HUES48 (cell line): Measurements from ENCODE around the gene LDHAL6B.

Experiments
- H3K27ac ChIP-seq: one replicate; pipeline ENCODE4 v1.7.0; 2013; ENCODE audit warnings: low read depth, low read length, inconsistent platforms
- H3K27me3 ChIP-seq: 2 replicates; pipeline ENCODE4 v1.6.1; 2013; ENCODE audit warnings: mild to moderate bottlenecking, low read length; ENCODE audit not compliant: control insufficient read depth, insufficient read depth
- H3K36me3 ChIP-seq: 2 replicates; pipeline ENCODE4 v1.6.1; 2013; ENCODE audit warnings: low read length; ENCODE audit not compliant: control insufficient read depth, insufficient read depth
- H3K4me1 ChIP-seq: 2 replicates; pipeline ENCODE4 v1.6.1; 2013; ENCODE audit warnings: mild to moderate bottlenecking, low read length; ENCODE audit not compliant: control insufficient read depth, insufficient read depth
- H3K4me3 ChIP-seq: 2 replicates; pipeline ENCODE4 v1.5.1; 2013; ENCODE audit warnings: mild to moderate bottlenecking, low read depth, low read length
- H3K9ac ChIP-seq: 2 replicates; pipeline ENCODE4 v1.6.1; 2013; ENCODE audit warnings: mild to moderate bottlenecking, low read depth, low read length, moderate library complexity
- H3K9me3 ChIP-seq: 2 replicates; pipeline ENCODE4 v1.6.1; 2013; ENCODE audit warnings: low read length; ENCODE audit not compliant: control insufficient read depth, insufficient read depth

The LDHAL6B gene

GRCh38 chr15:59178151-59178695 is 28.4 kb upstream of the LDHAL6B start:
- Histone ChIP-seq H3K36me3 (peaks cover 59% of the 10 kb centered on the region), H3K4me3 (no peak overlapping the region), H3K9me3 (no peaks in the 10 kb centered on the region), H3K4me1 (peaks cover 9% of the 10 kb centered on the region), H3K27me3 (no peaks in the 10 kb centered on the region), H3K27ac (no peak overlapping the region), H3K9ac (no peak overlapping the region)

GRCh38 chr15:59179717-59180116 is 26.9 kb upstream of the LDHAL6B start:
- H3K36me3 ChIP-seq = peaks cover 56% of the 10 kb centered on the region
- no peaks in the 10 kb centered on the region for H3K27me3 ChIP-seq
- H3K9me3 ChIP-seq = no peaks in the 10 kb centered on the region
- H3K27ac ChIP-seq = no peak overlapping the region
- no peak overlapping the region for H3K9ac ChIP-seq
- H3K4me3 ChIP-seq = no peak overlapping the region
- peaks cover 9% of the 10 kb centered on the region for H3K4me1 ChIP-seq

GRCh38 chr15:59180945-59181600 is 25.6 kb upstream of the LDHAL6B start:
- Histone ChIP-seq H3K36me3 (peaks cover 62% of the 10 kb centered on the region), H3K27me3 (no peaks in the 10 kb centered on the region), H3K4me3 (no peak overlapping the region), H3K9ac (no peak overlapping the region), H3K4me1 (no peaks in the 10 kb centered on the region), H3K9me3 (no peaks in the 10 kb centered on the region), H3K27ac (no peak overlapping the region)

- Histone ChIP-seq H3K4me3 (no peak overlapping the region), H3K4me1 (no peaks in the 10 kb centered on the region), H3K27me3 (no peaks in the 10 kb centered on the region), H3K9ac (no peak overlapping the region), H3K27ac (no peak overlapping the region), H3K9me3 (no peaks in the 10 kb centered on the region), H3K36me3 (peaks cover 70% of the 10 kb centered on the region)
Observed at GRCh38 chr15:59185725-59186124, 20.9 kb upstream of the LDHAL6B start.

GRCh38 chr15:59186501-59186900 is 20.1 kb upstream of the LDHAL6B start:
- Histone ChIP-seq H3K4me1 (no peaks in the 10 kb centered on the region), H3K9ac (no peak overlapping the region), H3K27ac (no peak overlapping the region), H3K36me3 (peaks cover 75% of the 10 kb centered on the region), H3K27me3 (no peaks in the 10 kb centered on the region), H3K4me3 (no peak overlapping the region), H3K9me3 (no peaks in the 10 kb centered on the region)

GRCh38 chr15:59189241-59189640 is 17.4 kb upstream of the LDHAL6B start:
- Histone ChIP-seq H3K9ac (no peak overlapping the region), H3K27ac (no peak overlapping the region), H3K27me3 (no peaks in the 10 kb centered on the region), H3K4me3 (no peak overlapping the region), H3K36me3 (peaks cover 84% of the 10 kb centered on the region), H3K9me3 (no peaks in the 10 kb centered on the region), H3K4me1 (no peaks in the 10 kb centered on the region)

GRCh38 chr15:59190291-59190690 is 16.4 kb upstream of the LDHAL6B start:
- H3K36me3 ChIP-seq = peaks cover 87% of the 10 kb centered on the region
- H3K9ac ChIP-seq = no peak overlapping the region
- no peak overlapping the region for H3K27ac ChIP-seq

GRCh38 chr15:59191855-59192237 is 14.8 kb upstream of the LDHAL6B start:
- Histone ChIP-seq H3K27ac (no peak overlapping the region), H3K9ac (no peak overlapping the region), H3K27me3 (no peaks in the 10 kb centered on the region), H3K36me3 (peaks cover 90% of the 10 kb centered on the region), H3K9me3 (no peaks in the 10 kb centered on the region), H3K4me3 (no peak overlapping the region), H3K4me1 (no peaks in the 10 kb centered on the region)

More at GRCh38 chr15:59190291-59190690, 16.4 kb upstream of the LDHAL6B start:
- no peaks in the 10 kb centered on the region for H3K27me3 ChIP-seq
- H3K4me1 ChIP-seq = no peaks in the 10 kb centered on the region
- no peak overlapping the region for H3K4me3 ChIP-seq
- no peaks in the 10 kb centered on the region for H3K9me3 ChIP-seq

GRCh38 chr15:59194639-59195325 is 11.9 kb upstream of the LDHAL6B start:
- Histone ChIP-seq H3K27me3 (no peaks in the 10 kb centered on the region), H3K27ac (no peak overlapping the region), H3K9ac (no peak overlapping the region), H3K4me1 (no peaks in the 10 kb centered on the region), H3K36me3 (peaks cover 90% of the 10 kb centered on the region), H3K9me3 (no peaks in the 10 kb centered on the region), H3K4me3 (no peak overlapping the region)

- Histone ChIP-seq H3K4me3 (no peak overlapping the region), H3K27ac (no peak overlapping the region), H3K9ac (no peak overlapping the region), H3K9me3 (no peaks in the 10 kb centered on the region), H3K36me3 (peaks cover 92% of the 10 kb centered on the region), H3K4me1 (no peaks in the 10 kb centered on the region), H3K27me3 (no peaks in the 10 kb centered on the region)
Observed at GRCh38 chr15:59196416-59196815, 10.2 kb upstream of the LDHAL6B start.

GRCh38 chr15:59197454-59197853 is 9.2 kb upstream of the LDHAL6B start:
- H3K27ac ChIP-seq = no peak overlapping the region
- no peak overlapping the region for H3K4me3 ChIP-seq
- H3K9me3 ChIP-seq = no peaks in the 10 kb centered on the region
- H3K36me3 ChIP-seq = peaks cover 92% of the 10 kb centered on the region
- no peaks in the 10 kb centered on the region for H3K27me3 ChIP-seq
- H3K9ac ChIP-seq = no peak overlapping the region
- no peaks in the 10 kb centered on the region for H3K4me1 ChIP-seq
